Skeletal muscle satellite cell (primary cell): ENCODE results near the gene GAD1.

ENCODE experiments used
- H3K27me3 ChIP-seq: 2 replicates; pipeline ENCODE4 v1.7.0; 2013; ENCODE audit warnings: low read length; ENCODE audit not compliant: control insufficient read depth, insufficient read depth
- H3K36me3 ChIP-seq: 2 replicates; pipeline ENCODE4 v1.7.0; 2013; ENCODE audit warnings: mild to moderate bottlenecking, control low read depth, low read length; ENCODE audit not compliant: insufficient read depth
- H3K4me1 ChIP-seq: 2 replicates; pipeline ENCODE4 v1.7.0; 2013; ENCODE audit warnings: low read length; ENCODE audit not compliant: control insufficient read depth, insufficient read depth
- H3K4me2 ChIP-seq: 2 replicates; pipeline ENCODE4 v1.7.0; 2013; ENCODE audit warnings: mild to moderate bottlenecking, low read length
- H3K4me3 ChIP-seq: 2 replicates; pipeline ENCODE4 v1.7.0; 2013; ENCODE audit warnings: low read length
- H3K9ac ChIP-seq: 2 replicates; pipeline ENCODE4 v1.7.0; 2013; ENCODE audit warnings: mild to moderate bottlenecking, low read depth, low read length, moderate library complexity
- H3K9me3 ChIP-seq: replicated peaks from 2 replicates; pipeline ENCODE4 v1.7.0; 2013; ENCODE audit warnings: mild to moderate bottlenecking, control low read depth, low read length

The GAD1 gene

GRCh38 chr2:170830166-170830565 is 13.5 kb downstream of the GAD1 start:
- H3K9ac ChIP-seq, result no peak overlapping the region

GRCh38 chr2:170831115-170831514 is 14.4 kb downstream of the GAD1 start:
- H3K27me3 ChIP-seq, result peaks cover 36% of the 10 kb centered on the region
- no peaks in the 10 kb centered on the region for H3K4me1 ChIP-seq
- no peak overlapping the region for H3K9ac ChIP-seq
- no peak overlapping the region for H3K4me2 ChIP-seq
- no peaks in the 10 kb centered on the region for H3K9me3 ChIP-seq
- H3K4me3 ChIP-seq, result no peak overlapping the region
- H3K36me3 ChIP-seq, result no peaks in the 10 kb centered on the region

More at GRCh38 chr2:170830166-170830565, 13.5 kb downstream of the GAD1 start:
- Histone ChIP-seq H3K9me3 (no peaks in the 10 kb centered on the region), H3K4me3 (no peak overlapping the region), H3K36me3 (no peaks in the 10 kb centered on the region), H3K27me3 (peaks cover 44% of the 10 kb centered on the region), H3K4me2 (no peak overlapping the region), H3K4me1 (no peaks in the 10 kb centered on the region)

GRCh38 chr2:170836027-170836426 is 19.3 kb downstream of the GAD1 start:
- H3K9me3 ChIP-seq, result no peaks in the 10 kb centered on the region
- no peaks in the 10 kb centered on the region for H3K4me1 ChIP-seq
- H3K27me3 ChIP-seq, result no peaks in the 10 kb centered on the region
- no peak overlapping the region for H3K9ac ChIP-seq
- no peak overlapping the region for H3K4me3 ChIP-seq
- no peak overlapping the region for H3K4me2 ChIP-seq
- no peaks in the 10 kb centered on the region for H3K36me3 ChIP-seq

- Histone ChIP-seq H3K9me3 (no peaks in the 10 kb centered on the region), H3K9ac (no peak overlapping the region), H3K27me3 (no peaks in the 10 kb centered on the region), H3K4me2 (no peak overlapping the region), H3K36me3 (no peaks in the 10 kb centered on the region), H3K4me1 (peaks cover 20% of the 10 kb centered on the region), H3K4me3 (no peak overlapping the region)
Observed at GRCh38 chr2:170840717-170841210, 24.1 kb downstream of the GAD1 start.

GRCh38 chr2:170842785-170843184 is 26.1 kb downstream of the GAD1 start:
- Histone ChIP-seq H3K9me3 (no peaks in the 10 kb centered on the region), H3K4me2 (peak overlapping the region; percentile 58), H3K36me3 (no peaks in the 10 kb centered on the region), H3K27me3 (no peaks in the 10 kb centered on the region), H3K4me3 (no peak overlapping the region), H3K4me1 (peaks cover 23% of the 10 kb centered on the region), H3K9ac (peak overlapping the region; percentile 39)

GRCh38 chr2:170843656-170844055 is 27.0 kb downstream of the GAD1 start:
- H3K9ac ChIP-seq, result peak overlapping the region; percentile 39
- H3K4me2 ChIP-seq, result peak overlapping the region; percentile 58
- peaks cover 32% of the 10 kb centered on the region for H3K4me1 ChIP-seq
- no peaks in the 10 kb centered on the region for H3K36me3 ChIP-seq
- H3K4me3 ChIP-seq, result no peak overlapping the region
- H3K9me3 ChIP-seq, result no peaks in the 10 kb centered on the region
- no peaks in the 10 kb centered on the region for H3K27me3 ChIP-seq

- H3K36me3 ChIP-seq, result no peaks in the 10 kb centered on the region
Observed at GRCh38 chr2:170845343-170845742, 28.7 kb downstream of the GAD1 start.

GRCh38 chr2:170846314-170846713 is 29.6 kb downstream of the GAD1 start:
- Histone ChIP-seq H3K9me3 (no peaks in the 10 kb centered on the region), H3K36me3 (no peaks in the 10 kb centered on the region), H3K27me3 (no peaks in the 10 kb centered on the region), H3K4me1 (peaks cover 36% of the 10 kb centered on the region), H3K4me2 (no peak overlapping the region), H3K4me3 (no peak overlapping the region), H3K9ac (no peak overlapping the region)

More at GRCh38 chr2:170845343-170845742, 28.7 kb downstream of the GAD1 start:
- no peak overlapping the region for H3K4me3 ChIP-seq
- H3K4me2 ChIP-seq, result no peak overlapping the region
- no peaks in the 10 kb centered on the region for H3K27me3 ChIP-seq
- no peaks in the 10 kb centered on the region for H3K9me3 ChIP-seq
- no peak overlapping the region for H3K9ac ChIP-seq
- peaks cover 36% of the 10 kb centered on the region for H3K4me1 ChIP-seq

- Histone ChIP-seq H3K36me3 (no peaks in the 10 kb centered on the region), H3K9me3 (no peaks in the 10 kb centered on the region), H3K4me3 (no peak overlapping the region), H3K4me1 (peaks cover 30% of the 10 kb centered on the region), H3K9ac (no peak overlapping the region), H3K27me3 (no peaks in the 10 kb centered on the region), H3K4me2 (no peak overlapping the region)
Observed at GRCh38 chr2:170847716-170848115, 31.0 kb downstream of the GAD1 start.

GRCh38 chr2:170848587-170848986 is 31.9 kb downstream of the GAD1 start:
- Histone ChIP-seq H3K4me2 (no peak overlapping the region), H3K4me3 (no peak overlapping the region), H3K36me3 (no peaks in the 10 kb centered on the region), H3K9me3 (no peaks in the 10 kb centered on the region), H3K9ac (no peak overlapping the region), H3K27me3 (no peaks in the 10 kb centered on the region), H3K4me1 (peaks cover 21% of the 10 kb centered on the region)

GRCh38 chr2:170850251-170850650 is 33.6 kb downstream of the GAD1 start:
- Histone ChIP-seq H3K27me3 (no peaks in the 10 kb centered on the region), H3K4me2 (no peak overlapping the region), H3K4me3 (no peak overlapping the region)

GRCh38 chr2:170851635-170852034 is 34.9 kb downstream of the GAD1 start:
- H3K4me1 ChIP-seq, result peaks cover 15% of the 10 kb centered on the region
- H3K9ac ChIP-seq, result no peak overlapping the region
- no peaks in the 10 kb centered on the region for H3K27me3 ChIP-seq
- H3K9me3 ChIP-seq, result no peaks in the 10 kb centered on the region
- no peak overlapping the region for H3K4me3 ChIP-seq
- no peak overlapping the region for H3K4me2 ChIP-seq
- no peaks in the 10 kb centered on the region for H3K36me3 ChIP-seq

More at GRCh38 chr2:170850251-170850650, 33.6 kb downstream of the GAD1 start:
- peaks cover 15% of the 10 kb centered on the region for H3K4me1 ChIP-seq
- H3K36me3 ChIP-seq, result no peaks in the 10 kb centered on the region
- no peaks in the 10 kb centered on the region for H3K9me3 ChIP-seq
- H3K9ac ChIP-seq, result no peak overlapping the region
